Astrocyte (in vitro differentiated cells and primary cell): Measurements from ENCODE around the gene TADA2A. TPM values are rescaled to one million over a fixed set of nuclear protein-coding genes. Genes with fewer than 3 reads are reported as not detected.

Experiments used
- DNase-seq: peaks from one replicate; pipeline ENCODE4 v3.0.0-alpha.2; 2010; ENCODE audit warnings: low read depth
- FAIRE-seq: peaks from 2 replicates; lab custom pipeline; 2011; peaks lifted over from hg19 to GRCh38; lab: Jason Lieb, UNC
- H2AFZ ChIP-seq: 2 replicates; pipeline ENCODE4 v1.6.0; 2012; ENCODE audit warnings: low read depth, low read length, inconsistent platforms
- H3K27ac ChIP-seq: 2 replicates; pipeline ENCODE4 v1.5.1; 2011; ENCODE audit warnings: low read depth, low read length, inconsistent platforms
- H3K27me3 ChIP-seq: 2 replicates; pipeline ENCODE4 v1.6.0; 2011; ENCODE audit warnings: low read length, inconsistent platforms; ENCODE audit not compliant: insufficient read depth
- H3K36me3 ChIP-seq: 2 replicates; pipeline ENCODE4 v1.5.1; 2011; ENCODE audit warnings: low read length, inconsistent platforms; ENCODE audit not compliant: insufficient read depth
- H3K4me1 ChIP-seq: 2 replicates; pipeline ENCODE4 v1.5.1; 2011; ENCODE audit warnings: low read length, inconsistent platforms; ENCODE audit not compliant: insufficient read depth
- H3K4me2 ChIP-seq: 2 replicates; pipeline ENCODE4 v1.6.0; 2012; ENCODE audit warnings: low read length, inconsistent platforms
- H3K4me3 ChIP-seq: 2 replicates; pipeline ENCODE4 v1.5.1; 2011; ENCODE audit warnings: low read depth, mild to moderate bottlenecking, low read length, inconsistent platforms; ENCODE audit not compliant: insufficient read depth
- H3K79me2 ChIP-seq: 2 replicates; pipeline ENCODE4 v1.6.0; 2012; ENCODE audit warnings: mild to moderate bottlenecking, low read length, inconsistent platforms; ENCODE audit not compliant: insufficient read depth
- H3K9ac ChIP-seq: 2 replicates; pipeline ENCODE4 v1.6.0; 2012; ENCODE audit warnings: mild to moderate bottlenecking, low read length, inconsistent platforms
- H3K9me3 ChIP-seq: 2 replicates; pipeline ENCODE4 v1.5.1; 2012; ENCODE audit warnings: low read depth, mild to moderate bottlenecking, low read length, inconsistent platforms; ENCODE audit not compliant: insufficient read depth
- H4K20me1 ChIP-seq: 2 replicates; pipeline ENCODE4 v1.6.0; 2012; ENCODE audit warnings: low read length, inconsistent platforms; ENCODE audit not compliant: insufficient read depth
- H3K27ac Mint-ChIP-seq: one replicate; pipeline ENCODE4 v1.8.0; 2021; ENCODE audit warnings: mild to moderate bottlenecking, mixed read lengths; ENCODE audit not compliant: unreplicated experiment
- H3K27me3 Mint-ChIP-seq: one replicate; pipeline ENCODE4 v1.8.0; 2021; ENCODE audit warnings: low read depth, mixed read lengths; ENCODE audit not compliant: unreplicated experiment
- H3K36me3 Mint-ChIP-seq: one replicate; pipeline ENCODE4 v1.8.0; 2021; ENCODE audit warnings: low read depth, mixed read lengths; ENCODE audit not compliant: unreplicated experiment
- H3K4me1 Mint-ChIP-seq: one replicate; pipeline ENCODE4 v1.8.0; 2021; ENCODE audit warnings: low read depth, mixed read lengths; ENCODE audit not compliant: unreplicated experiment
- H3K4me3 Mint-ChIP-seq: one replicate; pipeline ENCODE4 v1.8.0; 2021; ENCODE audit warnings: mild to moderate bottlenecking, moderate library complexity, mixed read lengths; ENCODE audit not compliant: unreplicated experiment
- H3K9me3 Mint-ChIP-seq: one replicate; pipeline ENCODE4 v1.8.0; 2021; ENCODE audit warnings: mild to moderate bottlenecking, mixed read lengths; ENCODE audit not compliant: unreplicated experiment
- EZH2 ChIP-seq: IDR thresholded peaks from 2 replicates; pipeline ENCODE4 v1.6.1; 2012; ENCODE audit warnings: mild to moderate bottlenecking, low read length, inconsistent platforms; ENCODE audit not compliant: insufficient read depth
- total RNA-seq: library from RNA; stranded (reverse); gene quantifications from 2 replicates; pipeline ENCODE4 v1.2.1, GENCODE V29; 2021
- TF ChIP-seq, protein P1 (sequence below): IDR thresholded peaks from 2 replicates; pipeline ENCODE4 v1.5.1; 2011; ENCODE audit warnings: low read depth, mild to moderate bottlenecking, inconsistent platforms, low read length, moderate library complexity; ENCODE audit not compliant: insufficient read depth

Gene TADA2A
- total RNA-seq, 1 donor from 2014 or later: 14.0 TPM

- H4K20me1 ChIP-seq: peaks cover 3% of the 10 kb centered on the region
- peaks cover 24% of the 10 kb centered on the region for H3K4me1 ChIP-seq
- H3K4me2 ChIP-seq: peak overlapping the region; percentile 67
- TF ChIP-seq EZH2: no peak
- TF ChIP-seq, protein P1, sequence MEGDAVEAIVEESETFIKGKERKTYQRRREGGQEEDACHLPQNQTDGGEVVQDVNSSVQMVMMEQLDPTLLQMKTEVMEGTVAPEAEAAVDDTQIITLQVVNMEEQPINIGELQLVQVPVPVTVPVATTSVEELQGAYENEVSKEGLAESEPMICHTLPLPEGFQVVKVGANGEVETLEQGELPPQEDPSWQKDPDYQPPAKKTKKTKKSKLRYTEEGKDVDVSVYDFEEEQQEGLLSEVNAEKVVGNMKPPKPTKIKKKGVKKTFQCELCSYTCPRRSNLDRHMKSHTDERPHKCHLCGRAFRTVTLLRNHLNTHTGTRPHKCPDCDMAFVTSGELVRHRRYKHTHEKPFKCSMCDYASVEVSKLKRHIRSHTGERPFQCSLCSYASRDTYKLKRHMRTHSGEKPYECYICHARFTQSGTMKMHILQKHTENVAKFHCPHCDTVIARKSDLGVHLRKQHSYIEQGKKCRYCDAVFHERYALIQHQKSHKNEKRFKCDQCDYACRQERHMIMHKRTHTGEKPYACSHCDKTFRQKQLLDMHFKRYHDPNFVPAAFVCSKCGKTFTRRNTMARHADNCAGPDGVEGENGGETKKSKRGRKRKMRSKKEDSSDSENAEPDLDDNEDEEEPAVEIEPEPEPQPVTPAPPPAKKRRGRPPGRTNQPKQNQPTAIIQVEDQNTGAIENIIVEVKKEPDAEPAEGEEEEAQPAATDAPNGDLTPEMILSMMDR: no peak
- H3K4me3 Mint-ChIP-seq: no peak overlapping the region
- H3K36me3 ChIP-seq: no peaks in the 10 kb centered on the region
- H3K27me3 ChIP-seq: no peaks in the 10 kb centered on the region
- H3K79me2 ChIP-seq: no peaks in the 10 kb centered on the region
- no peaks in the 10 kb centered on the region for H3K27me3 Mint-ChIP-seq
- no peaks in the 10 kb centered on the region for H3K9me3 ChIP-seq
- H3K4me3 ChIP-seq: no peak overlapping the region
- no peak overlapping the region for H3K9ac ChIP-seq
- DNase-seq (no peak), FAIRE-seq (no peak)
- H3K9me3 Mint-ChIP-seq: no peaks in the 10 kb centered on the region
- no peak overlapping the region for H2AFZ ChIP-seq
- H3K36me3 Mint-ChIP-seq: no peaks in the 10 kb centered on the region
- no peak overlapping the region for H3K27ac Mint-ChIP-seq
- peak overlapping the region; percentile 37 for H3K27ac ChIP-seq
- H3K4me1 Mint-ChIP-seq: peaks cover 22% of the 10 kb centered on the region
These were observed 15.5 kb upstream of the TADA2A start for GRCh38 chr17:37391146-37391545.

GRCh38 chr17:37392024-37392590, 14.6 kb upstream of the TADA2A start:
- TF ChIP-seq, protein P1: no peak
- TF ChIP-seq EZH2: no peak
- Mint-ChIP-seq H3K27me3 (no peaks in the 10 kb centered on the region), H3K27ac (no peak overlapping the region), H3K36me3 (no peaks in the 10 kb centered on the region), H3K4me3 (no peak overlapping the region), H3K9me3 (no peaks in the 10 kb centered on the region), H3K4me1 (peaks cover 22% of the 10 kb centered on the region)
- DNase-seq: peak; percentile 92
- no peaks in the 10 kb centered on the region for H3K9me3 ChIP-seq
- H3K27ac ChIP-seq: peak overlapping the region; percentile 37
- H3K4me3 ChIP-seq: no peak overlapping the region
- no peak for FAIRE-seq
- H2AFZ ChIP-seq: no peak overlapping the region
- peaks cover 24% of the 10 kb centered on the region for H3K4me1 ChIP-seq
- peaks cover 3% of the 10 kb centered on the region for H4K20me1 ChIP-seq
- no peaks in the 10 kb centered on the region for H3K36me3 ChIP-seq
- H3K4me2 ChIP-seq: peak overlapping the region; percentile 67
- no peaks in the 10 kb centered on the region for H3K79me2 ChIP-seq
- no peaks in the 10 kb centered on the region for H3K27me3 ChIP-seq
- H3K9ac ChIP-seq: no peak overlapping the region

- no peaks in the 10 kb centered on the region for H3K36me3 Mint-ChIP-seq
These were observed 13.3 kb upstream of the TADA2A start for GRCh38 chr17:37393352-37393751.

More at GRCh38 chr17:37393352-37393751, 13.3 kb upstream of the TADA2A start:
- H3K4me3 ChIP-seq: no peak overlapping the region
- no peak overlapping the region for H3K9ac ChIP-seq
- no peaks in the 10 kb centered on the region for H3K79me2 ChIP-seq
- H3K9me3 ChIP-seq: no peaks in the 10 kb centered on the region
- no peak overlapping the region for H2AFZ ChIP-seq
- H3K4me1 ChIP-seq: peaks cover 19% of the 10 kb centered on the region
- H3K9me3 Mint-ChIP-seq: no peaks in the 10 kb centered on the region
- no peaks in the 10 kb centered on the region for H3K27me3 ChIP-seq
- H4K20me1 ChIP-seq: peaks cover 7% of the 10 kb centered on the region
- no peaks in the 10 kb centered on the region for H3K27me3 Mint-ChIP-seq
- H3K4me2 ChIP-seq: no peak overlapping the region
- no peak overlapping the region for H3K4me3 Mint-ChIP-seq
- H3K27ac Mint-ChIP-seq: no peak overlapping the region
- H3K4me1 Mint-ChIP-seq: peaks cover 16% of the 10 kb centered on the region
- H3K36me3 ChIP-seq: no peaks in the 10 kb centered on the region
- TF ChIP-seq, protein P1: no peak
- TF ChIP-seq EZH2: no peak
- FAIRE-seq: no peak
- no peak for DNase-seq
- H3K27ac ChIP-seq: no peak overlapping the region
